Spleen (tissue), 7 donors: ENCODE measurements around the gene ADD2.

Experiments
- CTCF ChIP-seq, 11 experiments: fragments of 200-600 bp in 7 of 11; fragments of 450-650 bp in 4 of 11; sonication (generic) in 4 of 11; IDR thresholded peaks in 8 of 11; conservative IDR thresholded peaks in 3 of 11; 1 replicate in 7 of 11; 2 replicates in 4 of 11; pipeline versions ENCODE4 v1.4.0 to v1.8.0; 2016 to 2021; ENCODE audit warnings: antibody characterized with exemption in 11 of 11, inconsistent platforms in 4 of 11, mild to moderate bottlenecking in 1 of 11
- POLR2A ChIP-seq, 3 donors: fragments of 450-650 bp; IDR thresholded peaks; one replicate each; pipeline ENCODE4 v1.5.1; 2017; ENCODE audit warnings: antibody characterized with exemption in 3 of 3, mild to moderate bottlenecking in 1 of 3
- POLR2AphosphoS5 ChIP-seq, 3 donors: sonication (generic); formaldehyde crosslinking; IDR thresholded peaks; one replicate each; pipeline ENCODE4 v1.5.1; 2017; ENCODE audit warnings: antibody characterized with exemption in 3 of 3
- donor health status: DM: no; HTN: no; CAD: no; lungs with moderate emphysema.
- donor health status: DM: no; HTN: no; CAD: no.
- donor health status: DM: no; HTN: no; CAD: no.

- TF ChIP-seq CTCF (IDR thresholded peaks at IDR 0.05 in 8 of 11, conservative IDR thresholded peaks at IDR 0.05 in 3 of 11) (no peak), POLR2A (IDR thresholded peaks at IDR 0.05) (no peak), POLR2AphosphoS5 (IDR thresholded peaks at IDR 0.05) (no peak)
These were observed 121.6 kb downstream of the ADD2 start for GRCh38 chr2:70646420-70646818.
